Measurements from ENCODE around the gene HOXA7.

- no peak for TF ChIP-seq CTCF (IDR thresholded peaks at IDR 0.05; ENCODE audit: low read length)
- TF ChIP-seq EZH2 (optimal IDR thresholded peaks at IDR 0.05; ENCODE audit: low read depth, low read length): no peak
Measured at GRCh38 chr7:27141137-27141922, 15.1 kb downstream of the HOXA7 start.
